ENCODE data around the gene RTL1.

Gene RTL1

DNA sequence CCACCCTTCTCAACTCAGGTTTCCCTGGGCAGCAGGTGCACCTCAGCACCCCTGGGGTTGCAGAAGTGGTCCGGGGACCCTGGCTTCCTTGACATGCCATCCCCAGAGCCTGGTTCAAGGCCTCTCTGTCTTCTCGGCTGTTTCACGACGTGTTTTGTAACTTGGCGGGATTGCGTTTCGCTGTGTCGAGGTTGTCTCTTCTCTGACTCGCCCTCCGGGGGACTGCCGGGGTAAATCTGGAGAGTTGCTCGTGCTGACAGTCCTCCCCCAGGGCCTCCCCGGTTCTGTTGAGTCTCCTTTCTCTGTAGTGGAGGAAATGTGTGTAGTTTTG is 52.0 kb downstream of the RTL1 start:
- Histone ChIP-seq H3K9me3 (no peaks in the 10 kb centered on the region), H3K27me3 (no peaks in the 10 kb centered on the region), H3K36me3 (no peaks in the 10 kb centered on the region), H3K27ac (no peak overlapping the region), H3K4me3 (no peak overlapping the region), H3K4me1 (no peaks in the 10 kb centered on the region)
- DNase-seq, result no peak
- intact Hi-C loops (cut with DNase I; ENCODE audit: low total_unique reads), result loop anchor here (5.0 kb wide), 1 partner anchor 776 kb away; no protein-coding TSS in a partner anchor
- TF ChIP-seq, protein P1, sequence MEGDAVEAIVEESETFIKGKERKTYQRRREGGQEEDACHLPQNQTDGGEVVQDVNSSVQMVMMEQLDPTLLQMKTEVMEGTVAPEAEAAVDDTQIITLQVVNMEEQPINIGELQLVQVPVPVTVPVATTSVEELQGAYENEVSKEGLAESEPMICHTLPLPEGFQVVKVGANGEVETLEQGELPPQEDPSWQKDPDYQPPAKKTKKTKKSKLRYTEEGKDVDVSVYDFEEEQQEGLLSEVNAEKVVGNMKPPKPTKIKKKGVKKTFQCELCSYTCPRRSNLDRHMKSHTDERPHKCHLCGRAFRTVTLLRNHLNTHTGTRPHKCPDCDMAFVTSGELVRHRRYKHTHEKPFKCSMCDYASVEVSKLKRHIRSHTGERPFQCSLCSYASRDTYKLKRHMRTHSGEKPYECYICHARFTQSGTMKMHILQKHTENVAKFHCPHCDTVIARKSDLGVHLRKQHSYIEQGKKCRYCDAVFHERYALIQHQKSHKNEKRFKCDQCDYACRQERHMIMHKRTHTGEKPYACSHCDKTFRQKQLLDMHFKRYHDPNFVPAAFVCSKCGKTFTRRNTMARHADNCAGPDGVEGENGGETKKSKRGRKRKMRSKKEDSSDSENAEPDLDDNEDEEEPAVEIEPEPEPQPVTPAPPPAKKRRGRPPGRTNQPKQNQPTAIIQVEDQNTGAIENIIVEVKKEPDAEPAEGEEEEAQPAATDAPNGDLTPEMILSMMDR (IDR thresholded peaks at IDR 0.05), result no peak

DNA sequence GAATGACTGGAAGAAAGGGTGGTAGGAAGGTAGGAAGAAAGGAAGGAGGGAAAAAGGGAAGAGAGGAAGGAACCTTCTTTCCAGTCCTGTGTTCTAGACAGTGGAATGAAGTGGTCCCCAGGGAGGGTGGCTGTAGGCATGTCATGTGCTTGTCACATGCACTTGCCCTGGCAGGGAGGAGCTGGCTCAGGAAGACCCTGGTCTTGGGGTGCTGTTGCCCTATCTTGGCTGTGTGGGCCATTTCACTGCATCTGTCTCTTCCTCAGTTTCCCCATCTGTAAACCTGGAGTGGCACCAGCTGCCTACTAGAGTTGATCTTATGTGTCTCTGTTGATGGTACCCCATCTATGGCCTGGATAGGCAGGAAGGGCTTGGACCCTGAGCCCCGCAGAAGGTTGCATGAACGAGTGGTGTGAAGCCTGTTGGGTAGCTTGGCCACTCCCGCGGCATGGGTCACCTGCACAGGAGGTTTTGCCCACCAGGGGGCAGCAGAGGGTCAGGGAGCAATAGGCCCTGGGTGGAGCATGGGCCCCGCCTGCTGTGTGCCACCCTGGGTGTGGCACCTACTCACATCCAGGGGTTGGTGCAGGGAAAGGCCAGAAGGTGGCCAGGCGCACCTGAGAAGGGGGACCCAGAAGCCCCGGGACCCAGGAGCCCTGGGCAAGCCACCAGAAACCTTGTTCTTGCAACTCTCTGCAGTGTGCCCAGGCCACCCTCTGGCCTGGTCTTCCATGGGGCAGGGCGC is 52.5 kb downstream of the RTL1 start:
- DNase-seq, result peak; percentile 67 to 78
- TF ChIP-seq, protein P1 (IDR thresholded peaks at IDR 0.05), result peak; percentile 54
- Histone ChIP-seq H3K27ac (no peak overlapping the region), H3K36me3 (no peaks in the 10 kb centered on the region), H3K4me3 (no peak overlapping the region), H3K27me3 (peaks cover 0 to 3% of the 10 kb centered on the region in 2 donors), H3K9me3 (no peaks in the 10 kb centered on the region), H3K4me1 (no peaks in the 10 kb centered on the region)
- intact Hi-C loops (cut with DNase I; ENCODE audit: low total_unique reads), result loop anchor here (5.0 kb wide), 1 partner anchor 776 kb away; no protein-coding TSS in a partner anchor

DNA sequence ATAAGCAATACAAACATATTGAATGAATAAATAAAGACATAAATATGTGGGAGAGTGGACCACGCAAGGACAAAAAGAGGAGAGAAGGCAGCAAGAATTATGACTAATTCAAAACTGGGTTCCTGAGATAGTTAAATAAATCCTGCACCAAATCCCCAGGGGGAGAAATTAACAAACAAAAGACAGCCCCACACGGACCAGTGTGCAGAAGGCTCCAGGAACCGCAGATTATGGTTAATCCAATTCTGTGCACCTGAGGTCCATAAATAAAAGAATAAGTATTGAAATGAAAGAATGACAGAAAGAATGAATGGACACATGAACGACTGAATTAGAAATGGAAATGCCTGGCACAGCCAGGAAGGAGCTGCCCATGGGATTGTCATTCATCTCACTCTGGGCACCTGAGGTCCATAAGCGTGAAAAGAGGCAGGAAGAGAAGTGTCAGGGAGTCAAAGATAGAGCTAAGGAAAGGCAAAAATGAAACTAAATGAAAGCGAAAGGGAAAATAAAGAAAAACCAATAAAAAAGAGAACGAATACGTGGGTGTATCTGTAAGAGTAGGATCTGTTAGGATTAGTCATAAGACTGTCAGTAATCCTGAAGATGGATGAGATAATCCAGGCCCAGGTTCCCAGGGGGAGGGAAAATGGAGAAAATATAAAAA is 54.3 kb downstream of the RTL1 start:
- Histone ChIP-seq H3K27me3 (peaks cover 0 to 4% of the 10 kb centered on the region in 2 donors), H3K27ac (no peak overlapping the region), H3K36me3 (no peaks in the 10 kb centered on the region), H3K4me1 (no peaks in the 10 kb centered on the region), H3K9me3 (no peaks in the 10 kb centered on the region), H3K4me3 (no peak overlapping the region)
- intact Hi-C loops (cut with DNase I; ENCODE audit: low total_unique reads), result no loop called here
- DNase-seq, result no peak
- TF ChIP-seq, protein P1 (IDR thresholded peaks at IDR 0.05), result no peak

DNA sequence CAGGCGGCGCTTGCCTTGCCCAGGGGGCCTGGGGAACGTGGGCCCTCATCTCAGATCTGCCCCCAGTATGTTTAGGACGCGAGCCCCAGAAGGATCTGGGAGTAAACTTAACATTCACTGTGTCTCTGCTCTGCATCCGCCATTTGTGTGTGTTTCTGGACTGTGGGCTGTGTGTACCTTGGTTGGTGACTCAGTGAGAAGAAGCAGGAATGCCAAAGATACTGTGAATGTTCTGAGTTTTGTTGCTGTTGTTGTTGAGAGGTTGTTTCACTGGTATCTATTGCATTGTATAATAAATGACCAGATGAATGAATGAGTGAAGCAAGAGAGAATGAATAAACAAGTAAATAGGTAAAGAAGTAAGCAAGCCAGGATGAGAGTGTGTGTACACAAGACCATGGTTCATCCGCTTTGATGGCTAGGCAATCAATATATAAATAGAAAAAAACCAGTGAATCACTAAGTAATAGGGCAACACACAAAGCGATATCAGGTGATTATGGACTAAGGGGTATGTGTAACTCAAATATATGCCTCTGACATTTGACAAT is 57.1 kb downstream of the RTL1 start:
- DNase-seq, result no peak
- Histone ChIP-seq H3K4me1 (no peaks in the 10 kb centered on the region), H3K9me3 (no peaks in the 10 kb centered on the region), H3K4me3 (no peak overlapping the region), H3K36me3 (no peaks in the 10 kb centered on the region), H3K27ac (no peak overlapping the region), H3K27me3 (peaks cover 0 to 4% of the 10 kb centered on the region in 2 donors)
- TF ChIP-seq, protein P1 (IDR thresholded peaks at IDR 0.05), result no peak
- intact Hi-C loops (cut with DNase I; ENCODE audit: low total_unique reads), result no loop called here

DNA sequence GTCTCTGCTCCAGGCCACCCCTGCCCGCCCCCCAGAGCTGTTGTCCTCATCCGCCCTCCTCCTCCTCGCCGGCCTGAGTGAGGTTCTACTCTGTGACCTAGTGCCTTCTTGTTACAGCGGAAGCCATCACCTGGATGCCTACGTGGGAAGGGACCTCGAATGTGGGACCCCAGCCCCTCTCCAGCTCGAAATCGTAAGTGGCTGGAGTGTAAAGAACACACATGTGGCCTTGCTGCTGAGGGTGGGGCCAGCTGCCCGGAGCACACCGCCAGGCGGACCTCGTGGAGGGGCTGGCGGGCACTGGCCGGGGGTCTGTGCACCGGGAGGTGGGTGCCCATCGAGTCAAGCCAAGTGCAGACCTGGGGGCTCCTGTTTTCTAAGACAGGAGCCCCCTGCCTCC is 58.2 kb downstream of the RTL1 start:
- Histone ChIP-seq H3K4me1 (no peaks in the 10 kb centered on the region), H3K9me3 (no peaks in the 10 kb centered on the region), H3K4me3 (no peak overlapping the region), H3K27ac (no peak overlapping the region), H3K27me3 (peaks cover 0 to 4% of the 10 kb centered on the region in 2 donors), H3K36me3 (no peaks in the 10 kb centered on the region)
- TF ChIP-seq, protein P1 (IDR thresholded peaks at IDR 0.05), result no peak
- intact Hi-C loops (cut with DNase I; ENCODE audit: low total_unique reads), result no loop called here
- no peak for DNase-seq
